ENCODE data around the gene UBXN2A. TPM values are rescaled to one million over a fixed set of nuclear protein-coding genes. Genes with fewer than 3 reads are reported as not detected.

The UBXN2A gene
- total RNA-seq, 2 donors from 2014 or later, result 10.0 to 17.3 TPM

DNA sequence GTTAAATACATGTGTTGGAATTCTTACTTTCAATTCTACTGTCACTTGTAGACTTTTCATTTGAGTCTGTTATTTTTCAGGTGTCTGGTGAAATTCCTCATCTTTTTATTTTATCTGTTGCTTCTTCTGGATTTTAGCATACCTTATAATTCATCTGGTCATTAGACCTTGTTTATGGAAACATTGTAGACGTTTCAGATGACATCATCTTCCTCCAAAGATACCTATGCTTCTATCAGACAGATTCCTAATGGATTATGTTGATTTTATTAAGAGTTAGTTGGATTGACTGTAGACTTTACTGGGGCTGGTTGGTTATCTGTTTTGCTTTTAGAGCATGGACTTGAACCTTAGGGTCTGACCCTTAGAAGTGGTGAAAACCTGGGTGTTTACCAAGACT, 54.3 kb downstream of the UBXN2A start:
- H3K27ac ChIP-seq, result no peak overlapping the region
- no peak overlapping the region for H3K4me3 ChIP-seq
- no peaks in the 10 kb centered on the region for H3K9me3 ChIP-seq
- no peaks in the 10 kb centered on the region for H3K4me1 ChIP-seq
- DNase-seq, result no peak
- TF ChIP-seq, protein P1, sequence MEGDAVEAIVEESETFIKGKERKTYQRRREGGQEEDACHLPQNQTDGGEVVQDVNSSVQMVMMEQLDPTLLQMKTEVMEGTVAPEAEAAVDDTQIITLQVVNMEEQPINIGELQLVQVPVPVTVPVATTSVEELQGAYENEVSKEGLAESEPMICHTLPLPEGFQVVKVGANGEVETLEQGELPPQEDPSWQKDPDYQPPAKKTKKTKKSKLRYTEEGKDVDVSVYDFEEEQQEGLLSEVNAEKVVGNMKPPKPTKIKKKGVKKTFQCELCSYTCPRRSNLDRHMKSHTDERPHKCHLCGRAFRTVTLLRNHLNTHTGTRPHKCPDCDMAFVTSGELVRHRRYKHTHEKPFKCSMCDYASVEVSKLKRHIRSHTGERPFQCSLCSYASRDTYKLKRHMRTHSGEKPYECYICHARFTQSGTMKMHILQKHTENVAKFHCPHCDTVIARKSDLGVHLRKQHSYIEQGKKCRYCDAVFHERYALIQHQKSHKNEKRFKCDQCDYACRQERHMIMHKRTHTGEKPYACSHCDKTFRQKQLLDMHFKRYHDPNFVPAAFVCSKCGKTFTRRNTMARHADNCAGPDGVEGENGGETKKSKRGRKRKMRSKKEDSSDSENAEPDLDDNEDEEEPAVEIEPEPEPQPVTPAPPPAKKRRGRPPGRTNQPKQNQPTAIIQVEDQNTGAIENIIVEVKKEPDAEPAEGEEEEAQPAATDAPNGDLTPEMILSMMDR (IDR thresholded peaks at IDR 0.05), result no peak
- H3K9ac ChIP-seq (ENCODE audit: low read depth in 2 of 2, low read length in 2 of 2), result no peak overlapping the region
- intact Hi-C loops (cut with DNase I), result no loop called here
- H3K27me3 ChIP-seq, result no peaks in the 10 kb centered on the region
- H3K36me3 ChIP-seq, result no peaks in the 10 kb centered on the region

DNA sequence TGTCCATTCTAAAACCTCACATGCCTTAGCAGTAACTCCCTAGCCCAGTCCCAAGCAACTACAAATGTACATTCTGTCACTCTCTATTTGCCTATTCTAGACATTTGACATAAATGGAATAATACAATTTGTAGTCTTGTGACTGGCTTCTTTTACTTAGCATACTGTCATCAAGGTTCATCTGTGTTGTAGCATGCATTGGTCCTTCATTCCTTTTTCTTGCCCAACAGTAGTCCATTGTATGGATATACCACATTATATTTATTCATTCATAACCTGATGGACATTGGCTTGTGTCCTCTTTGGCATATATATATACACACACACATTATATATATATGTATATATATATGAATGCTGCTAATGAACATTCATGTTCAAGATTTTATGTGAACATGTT, 67.4 kb downstream of the UBXN2A start:
- no peak overlapping the region for H3K9ac ChIP-seq (ENCODE audit: low read depth in 2 of 2, low read length in 2 of 2)
- H3K9me3 ChIP-seq, result no peaks in the 10 kb centered on the region
- no peak for DNase-seq
- H3K36me3 ChIP-seq, result no peaks in the 10 kb centered on the region
- TF ChIP-seq, protein P1 (IDR thresholded peaks at IDR 0.05), result no peak
- no peak overlapping the region for H3K4me3 ChIP-seq
- H3K27ac ChIP-seq, result no peak overlapping the region
- no peaks in the 10 kb centered on the region for H3K4me1 ChIP-seq
- intact Hi-C loops (cut with DNase I), result no loop called here
- H3K27me3 ChIP-seq, result peaks cover 25% of the 10 kb centered on the region

DNA sequence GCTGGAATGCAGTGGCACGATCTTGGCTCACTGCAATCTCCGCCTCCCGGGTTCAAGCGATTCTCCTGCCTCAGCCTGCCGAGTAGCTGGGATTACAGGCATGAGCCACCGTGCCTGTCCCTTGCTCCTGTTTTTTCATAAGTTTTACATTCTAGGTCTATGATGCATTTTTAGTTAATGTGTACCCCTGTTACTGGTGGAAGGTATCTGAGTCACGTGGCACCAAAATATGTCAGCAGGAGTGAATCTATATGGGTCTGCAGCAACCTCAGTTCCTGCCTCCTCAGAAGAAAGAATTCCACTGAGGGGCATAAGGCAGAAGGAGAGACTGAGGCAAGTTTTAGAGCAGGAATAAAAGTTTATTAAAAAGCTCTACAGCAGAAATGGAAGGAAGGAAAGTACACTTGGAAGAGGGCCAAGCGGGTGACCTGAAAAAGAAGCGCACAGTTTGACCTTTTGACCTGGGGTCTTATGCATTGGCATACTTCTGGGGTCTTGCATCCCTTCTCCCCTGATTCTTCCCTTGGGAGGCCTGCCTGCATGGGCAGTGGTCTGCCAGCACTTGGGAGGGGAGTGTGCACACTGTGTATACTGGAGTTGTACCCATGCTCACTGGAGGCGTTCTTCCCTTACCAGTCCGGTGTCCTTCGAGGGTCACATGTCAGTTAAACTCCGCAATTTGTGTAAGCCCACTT, 68.6 kb downstream of the UBXN2A start:
- no peak overlapping the region for H3K9ac ChIP-seq (ENCODE audit: low read depth in 2 of 2, low read length in 2 of 2)
- H3K36me3 ChIP-seq, result no peaks in the 10 kb centered on the region
- H3K27me3 ChIP-seq, result peaks cover 25% of the 10 kb centered on the region
- no peaks in the 10 kb centered on the region for H3K9me3 ChIP-seq
- TF ChIP-seq, protein P1 (IDR thresholded peaks at IDR 0.05), result no peak
- no peak overlapping the region for H3K4me3 ChIP-seq
- no peak for DNase-seq
- no peaks in the 10 kb centered on the region for H3K4me1 ChIP-seq
- H3K27ac ChIP-seq, result no peak overlapping the region
- intact Hi-C loops (cut with DNase I), result no loop called here

DNA sequence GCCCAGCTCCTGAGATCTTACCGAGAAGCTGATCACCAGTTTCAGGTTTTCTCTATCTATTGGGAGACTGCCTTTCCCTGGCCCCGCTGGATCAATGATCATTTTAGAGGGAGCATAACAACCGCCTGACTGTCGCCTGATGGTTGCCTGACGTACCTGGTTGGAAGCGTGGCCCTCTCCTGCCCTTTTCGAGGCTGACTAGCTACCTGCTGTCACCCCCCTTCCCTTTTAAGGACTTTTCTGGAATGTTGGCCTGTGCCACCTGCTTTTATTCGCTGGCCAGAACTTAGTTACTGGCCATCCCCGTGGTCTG, 69.1 kb downstream of the UBXN2A start:
- TF ChIP-seq, protein P1 (IDR thresholded peaks at IDR 0.05), result no peak
- Histone ChIP-seq H3K4me3 (peak overlapping the region; percentile 43), H3K36me3 (no peaks in the 10 kb centered on the region), H3K9ac (ENCODE audit: low read depth in 2 of 2, low read length in 2 of 2) (no peak overlapping the region), H3K4me1 (no peaks in the 10 kb centered on the region), H3K9me3 (no peaks in the 10 kb centered on the region), H3K27me3 (peaks cover 25% of the 10 kb centered on the region), H3K27ac (no peak overlapping the region)
- no peak for DNase-seq
- intact Hi-C loops (cut with DNase I), result no loop called here

DNA sequence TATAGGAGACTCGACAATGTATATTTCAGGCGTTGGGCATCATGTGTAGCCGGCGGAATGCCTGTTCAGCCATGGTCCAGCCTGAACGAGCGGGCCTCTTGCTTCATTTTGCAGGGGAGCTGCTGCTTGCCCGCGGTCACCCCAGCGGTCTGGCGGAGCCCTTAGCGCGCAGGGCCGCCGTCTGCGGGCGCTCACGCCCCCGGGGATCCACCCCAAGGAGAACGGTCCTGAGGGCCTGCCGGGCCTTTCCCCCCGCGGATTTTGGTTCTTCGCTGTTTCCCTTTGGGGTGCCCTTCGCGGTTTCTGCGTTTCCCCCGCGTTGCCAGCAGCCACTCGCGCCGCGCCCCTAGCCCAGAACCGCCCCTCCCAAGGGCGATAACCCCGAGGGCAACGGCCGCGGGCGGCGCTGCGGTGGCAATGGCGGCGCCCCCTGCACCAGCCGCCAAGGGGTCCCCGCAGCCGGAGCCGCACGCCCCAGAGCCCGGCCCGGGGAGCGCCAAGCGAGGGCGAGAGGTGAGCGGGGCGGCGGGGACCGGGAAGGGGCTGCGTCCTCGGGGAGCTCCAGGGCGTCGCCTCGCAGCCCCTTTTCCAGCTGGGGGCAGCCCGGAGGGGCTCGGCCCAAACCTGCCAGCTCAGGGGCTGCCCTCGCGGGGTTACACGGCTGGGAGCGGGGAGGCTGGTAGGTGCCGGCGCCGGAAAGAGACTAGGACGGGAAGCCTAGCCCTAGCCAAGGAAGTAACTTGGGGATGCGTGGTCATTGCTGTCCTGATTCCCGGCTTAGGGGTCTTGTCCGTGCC, 69.6 kb downstream of the UBXN2A start, which contains the start of gene MFSD2B:
TSS of gene MFSD2B (plus strand) at position 406 of the 797 bp plus-strand sequence. CDS start at position 418, 12 bp downstream.
- TF ChIP-seq, protein P1 (IDR thresholded peaks at IDR 0.05), result no peak

More for the DNA sequence above, 69.6 kb downstream of the UBXN2A start, which contains the start of gene MFSD2B:
- peaks cover 25% of the 10 kb centered on the region for H3K27me3 ChIP-seq
- H3K9me3 ChIP-seq, result no peaks in the 10 kb centered on the region
- no peaks in the 10 kb centered on the region for H3K4me1 ChIP-seq
- intact Hi-C loops (cut with DNase I), result no loop called here
- no peaks in the 10 kb centered on the region for H3K36me3 ChIP-seq
- DNase-seq, result no peak
- H3K9ac ChIP-seq (ENCODE audit: low read depth in 2 of 2, low read length in 2 of 2), result peak within 1 kb of the TSS in 1 of 2 donors; percentile 24
- H3K27ac ChIP-seq, result no peak within 1 kb of the TSS
- peak within 1 kb of the TSS; percentile 43 for H3K4me3 ChIP-seq

All from colonic mucosa (tissue), 4 donors.